Epidermal melanocyte (primary cell): ENCODE results near the gene EFCAB5.
"Not testable (repeated sequence)": the region's sequence is repeated elsewhere in the genome, so short reads cannot be mapped to it uniquely, and the experiment has no call there.

ENCODE experiments used
- DNase-seq: peaks from one replicate; pipeline ENCODE4 v3.0.0; 2011; ENCODE audit warnings: low spot score; ENCODE audit not compliant: insufficient read length

EFCAB5 gene

DNA sequence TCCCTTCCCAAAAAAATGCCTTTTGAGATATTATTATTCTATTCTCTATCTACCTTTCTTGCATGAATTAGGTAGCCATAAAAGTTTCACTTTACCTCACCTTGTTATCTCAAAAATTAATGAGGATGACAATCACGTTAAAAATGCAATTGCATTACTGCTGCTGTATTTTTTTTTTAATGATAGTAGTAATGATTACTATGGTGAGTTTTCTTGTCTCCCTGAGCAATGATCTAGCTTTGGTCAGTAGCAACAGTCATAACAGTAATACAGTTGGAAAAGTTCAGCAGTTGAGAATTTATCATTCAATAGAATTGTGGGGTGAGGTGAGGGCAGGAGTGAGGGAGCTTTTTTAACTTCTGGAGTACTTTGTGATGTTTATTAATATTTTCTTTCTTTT, at the start of gene EFCAB5:
Gene EFCAB5, plus strand, starts transcription at position 301 of the 400 bp plus-strand sequence. CDS start 163 bp downstream, outside the sequence.
- DNase-seq: no peak

DNA sequence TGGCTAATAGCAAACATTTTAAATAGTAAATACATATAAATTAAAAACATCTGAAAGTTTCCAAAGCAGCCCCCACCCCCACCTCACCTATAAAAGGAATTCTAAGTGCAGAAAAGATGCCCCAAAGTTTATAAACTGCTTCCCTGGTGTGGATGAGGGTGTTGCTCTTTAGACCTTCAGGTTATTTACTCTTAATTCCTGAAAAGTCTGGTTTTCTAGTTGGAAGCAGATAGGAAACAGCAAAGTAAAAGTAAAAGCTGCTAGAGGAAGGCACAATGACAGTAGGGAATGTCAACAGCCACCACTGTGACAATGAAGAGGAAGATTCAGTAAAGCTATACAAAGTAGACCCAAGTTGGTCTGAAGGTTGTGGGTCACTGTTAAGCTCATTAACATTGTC, 49.2 kb upstream of the EFCAB5 start:
- DNase-seq: no peak

DNA sequence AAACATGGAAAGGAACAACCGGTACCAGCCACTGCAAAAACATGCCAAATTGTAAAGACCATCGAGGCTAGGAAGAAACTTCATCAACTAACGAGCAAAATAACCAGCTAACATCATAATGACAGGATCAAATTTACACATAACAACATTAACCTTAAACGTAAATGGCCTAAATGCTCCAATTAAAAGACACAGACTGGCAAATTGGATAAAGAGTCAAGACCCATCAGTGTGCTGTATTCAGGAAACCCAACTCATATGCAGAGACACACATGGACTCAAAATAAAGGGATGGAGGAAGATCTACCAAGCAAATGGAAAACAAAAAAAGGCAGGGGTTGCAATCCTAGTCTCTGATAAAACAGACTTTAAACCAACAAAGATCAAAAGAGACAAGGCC, 44.3 kb upstream of the EFCAB5 start:
- not testable (repeated sequence) for DNase-seq

DNA sequence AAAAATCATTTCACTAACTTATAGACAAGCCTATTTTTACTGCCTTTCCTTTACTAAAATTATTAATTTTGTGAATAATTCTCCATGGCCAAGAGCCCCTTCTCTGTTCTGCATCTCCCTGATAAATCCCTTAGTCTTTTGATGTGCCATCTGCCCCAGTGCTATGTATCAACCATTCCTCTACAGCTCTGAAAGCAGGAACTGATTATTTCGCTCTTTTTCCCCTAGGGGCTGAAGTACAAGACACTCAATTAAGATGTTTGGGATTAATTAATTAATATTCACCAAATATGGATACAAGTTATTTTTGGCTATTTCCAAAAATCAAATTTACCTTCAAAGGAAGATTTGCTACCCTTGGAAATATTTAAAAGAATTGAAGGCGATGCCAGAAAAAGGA, 38.0 kb upstream of the EFCAB5 start:
- no peak for DNase-seq

GRCh38 chr17:29905086-29905878, 36.2 kb upstream of the EFCAB5 start:
- DNase-seq: no peak

DNA sequence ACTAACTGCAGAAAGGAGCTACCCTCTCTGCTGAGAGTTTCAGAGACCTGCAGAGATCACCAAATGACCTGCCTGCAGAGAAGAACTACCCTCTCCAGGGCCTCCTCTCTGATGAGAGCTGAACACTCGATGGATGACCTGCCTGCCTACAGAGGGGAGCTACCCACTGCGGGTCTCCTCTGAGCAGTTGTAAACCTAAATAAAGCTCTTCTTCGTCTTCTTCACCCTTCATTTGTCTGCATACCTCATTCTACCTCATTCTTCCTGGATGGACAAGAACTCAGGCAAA, 35.6 kb upstream of the EFCAB5 start:
- no peak for DNase-seq

GRCh38 chr17:29906969-29907368, 34.5 kb upstream of the EFCAB5 start:
- no peak for DNase-seq

DNA sequence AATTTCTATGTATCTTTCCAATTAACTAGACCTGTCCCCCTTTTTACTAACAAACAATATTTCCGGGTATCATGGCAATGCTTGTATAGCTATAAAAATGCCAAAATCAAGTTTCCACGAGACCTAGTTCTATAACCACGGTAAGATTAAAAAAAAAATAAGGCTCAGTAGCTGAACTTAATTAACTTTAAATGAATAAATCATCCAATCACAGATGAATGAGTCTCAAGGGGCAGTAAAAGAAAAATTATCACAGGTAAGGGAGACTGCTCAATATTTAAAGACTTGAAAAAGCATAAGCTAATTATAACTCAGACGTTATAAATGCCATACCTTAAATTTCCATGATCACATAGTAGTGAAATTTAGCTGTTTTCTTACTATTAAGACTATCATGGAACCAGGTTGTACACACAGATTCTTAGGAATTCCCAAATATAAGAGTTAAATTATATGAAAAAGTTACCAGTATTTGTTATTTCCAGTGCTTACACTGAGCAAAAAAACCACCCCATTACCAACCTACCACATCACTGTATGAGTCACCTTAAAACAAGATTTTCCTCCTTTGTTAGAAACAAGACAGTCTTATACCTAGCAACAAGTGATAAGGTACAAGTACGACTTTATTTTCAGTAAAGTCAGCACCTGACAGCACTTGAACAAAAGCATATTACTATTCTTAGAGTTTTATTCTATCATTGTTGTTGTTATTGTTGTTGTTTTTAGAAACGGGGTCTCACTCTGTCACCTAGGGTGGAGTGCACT, 32.0 kb upstream of the EFCAB5 start:
- no peak for DNase-seq

DNA sequence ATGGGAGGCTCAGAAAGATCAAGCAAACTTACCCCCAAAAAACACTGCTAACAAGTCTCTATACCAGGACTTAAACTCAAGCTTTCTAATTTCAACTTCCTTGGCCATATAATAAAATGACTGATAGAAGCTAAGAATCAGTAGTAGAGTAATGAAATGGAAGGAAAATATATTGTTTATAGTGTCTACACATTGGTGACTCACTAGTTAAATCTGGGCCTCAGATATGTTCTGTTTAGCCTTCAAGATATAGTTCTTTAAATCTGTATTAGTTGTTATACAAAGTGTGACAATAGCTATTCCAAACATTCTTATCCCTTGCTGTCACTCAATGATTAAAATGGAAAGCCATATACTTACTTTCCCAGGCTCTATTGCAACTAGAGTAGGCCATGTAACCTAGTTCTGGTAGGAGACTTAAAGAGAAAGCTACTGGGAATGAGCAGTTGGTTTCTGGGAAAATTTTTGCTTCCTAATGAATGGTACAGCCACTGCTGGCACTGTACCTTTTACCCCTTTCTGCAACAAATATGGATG, 29.7 kb upstream of the EFCAB5 start:
- DNase-seq: no peak

DNA sequence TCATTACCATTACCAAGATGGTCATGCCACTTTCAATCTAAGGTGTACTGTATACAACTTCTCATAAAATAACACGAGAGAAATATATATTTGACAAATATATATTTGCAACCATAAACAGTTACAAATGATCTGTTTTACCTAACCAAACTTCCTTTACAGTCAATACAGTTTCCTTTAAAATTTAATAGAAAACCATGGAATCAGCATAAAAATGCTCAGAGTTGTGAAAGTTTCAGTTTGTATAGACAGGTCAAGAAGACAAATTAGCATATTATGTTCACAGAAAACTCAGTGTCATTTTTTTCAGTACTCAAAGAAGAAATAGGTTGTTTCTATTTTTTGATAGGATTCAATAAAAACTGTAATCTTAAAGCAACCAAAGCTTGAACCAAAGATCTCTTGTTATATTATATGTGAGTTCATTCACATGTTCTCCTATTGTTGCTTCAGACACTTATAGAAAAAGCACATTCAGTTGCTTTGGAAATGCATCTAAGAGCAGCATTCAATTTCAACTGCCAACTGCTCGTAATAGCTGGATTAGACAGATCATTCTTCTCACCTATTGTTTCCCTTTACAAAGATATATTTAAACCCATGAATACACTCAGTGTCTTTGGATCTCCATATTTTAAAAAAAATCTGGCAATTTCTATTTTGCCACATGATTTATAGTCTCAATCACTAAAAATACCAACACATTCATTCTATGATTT, 26.5 kb upstream of the EFCAB5 start:
- DNase-seq: no peak

DNA sequence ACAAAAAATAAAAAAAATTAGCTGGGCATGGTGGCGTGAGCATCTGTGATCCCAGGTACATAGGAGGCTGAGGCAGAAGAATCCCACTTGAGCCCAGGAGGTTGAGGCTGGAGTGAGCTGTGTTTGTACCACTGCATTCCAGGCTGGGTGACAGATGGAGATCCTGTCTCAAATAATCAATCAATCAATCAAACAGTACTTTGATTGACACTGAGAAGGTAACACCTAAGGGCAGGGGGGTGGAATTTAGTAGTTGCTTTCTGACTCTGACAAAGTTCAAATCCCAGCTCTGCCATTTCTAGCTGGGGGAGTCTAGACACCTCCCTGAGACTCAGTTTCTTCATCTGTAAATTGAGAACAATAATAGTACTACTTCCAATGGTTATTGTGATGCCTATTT, 23.4 kb upstream of the EFCAB5 start:
- DNase-seq: no peak

DNA sequence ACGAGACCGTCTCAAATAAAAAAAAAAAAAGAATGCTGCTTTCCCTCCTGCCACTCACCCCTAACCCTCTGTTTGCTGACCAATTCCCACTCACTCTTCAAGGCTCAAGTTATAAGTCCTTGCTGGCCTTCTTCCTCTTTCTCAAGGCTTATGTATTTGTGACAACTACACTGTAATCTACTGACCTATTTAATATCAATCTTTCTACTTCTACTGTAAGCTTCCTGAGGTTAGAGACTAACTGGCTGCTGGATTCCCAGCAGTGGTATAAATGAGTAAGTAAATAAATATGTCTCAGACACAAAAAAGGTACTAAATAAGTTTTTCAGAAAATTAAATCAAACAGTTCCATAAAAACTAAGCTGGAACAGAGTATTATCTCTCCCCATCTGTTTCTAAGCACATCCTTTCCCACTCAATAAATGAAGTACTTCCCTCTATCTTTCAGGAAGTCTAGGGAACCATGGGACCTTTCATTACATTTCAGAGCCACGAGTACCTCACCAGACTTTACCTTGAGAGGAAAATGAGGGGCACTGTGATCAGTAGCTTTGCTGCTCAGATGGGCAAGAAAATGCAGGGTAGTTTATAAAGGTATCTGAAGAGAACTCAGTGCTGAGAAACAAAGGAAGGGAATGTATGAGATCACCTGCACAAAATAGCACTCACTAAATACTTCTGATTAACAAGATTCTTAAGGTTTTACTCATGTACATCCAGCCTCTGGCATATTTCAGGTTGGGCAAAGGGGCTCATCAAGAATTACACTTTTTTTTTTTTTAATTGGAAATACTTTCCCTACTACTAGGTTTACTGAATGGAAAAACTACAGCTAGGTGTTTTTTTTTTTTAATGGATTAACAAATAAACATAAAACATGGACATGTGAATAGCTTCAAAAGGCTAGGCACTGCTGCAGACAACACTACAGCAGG, 22.2 kb upstream of the EFCAB5 start:
- DNase-seq: no peak

DNA sequence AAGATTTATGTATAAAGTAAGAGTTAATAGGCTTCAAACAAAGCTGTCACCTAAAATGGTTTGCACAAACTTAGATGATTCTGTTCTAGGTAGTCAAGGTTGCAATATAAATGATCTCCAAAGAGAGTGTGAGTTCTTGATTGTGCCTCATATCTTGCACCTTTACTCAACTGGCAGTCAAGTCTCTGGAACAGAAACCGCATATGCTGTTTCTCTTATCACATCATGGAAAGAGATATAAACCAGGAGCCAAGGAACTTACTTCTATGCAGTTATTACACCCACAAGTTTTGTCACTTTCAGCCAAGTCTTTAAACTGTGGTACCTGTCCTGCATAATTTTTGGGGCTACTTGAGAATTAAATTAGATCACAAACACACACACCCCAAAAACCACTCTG, 16.6 kb upstream of the EFCAB5 start:
- no peak for DNase-seq

- no peak for DNase-seq
Measured at GRCh38 chr17:29927546-29927945, 13.9 kb upstream of the EFCAB5 start.

- no peak for DNase-seq
Measured at GRCh38 chr17:29929006-29929532, 12.4 kb upstream of the EFCAB5 start.

- no peak for DNase-seq
Measured at GRCh38 chr17:29929533-29930408, 11.7 kb upstream of the EFCAB5 start, which contains the start of gene SSH2. Gene SSH2, minus strand, starts transcription at chr17:29930228. Its CDS starts 228 bp downstream, at chr17:29930000.

GRCh38 chr17:29930409-29931010, 10.9 kb upstream of the EFCAB5 start:
- DNase-seq: no peak

DNA sequence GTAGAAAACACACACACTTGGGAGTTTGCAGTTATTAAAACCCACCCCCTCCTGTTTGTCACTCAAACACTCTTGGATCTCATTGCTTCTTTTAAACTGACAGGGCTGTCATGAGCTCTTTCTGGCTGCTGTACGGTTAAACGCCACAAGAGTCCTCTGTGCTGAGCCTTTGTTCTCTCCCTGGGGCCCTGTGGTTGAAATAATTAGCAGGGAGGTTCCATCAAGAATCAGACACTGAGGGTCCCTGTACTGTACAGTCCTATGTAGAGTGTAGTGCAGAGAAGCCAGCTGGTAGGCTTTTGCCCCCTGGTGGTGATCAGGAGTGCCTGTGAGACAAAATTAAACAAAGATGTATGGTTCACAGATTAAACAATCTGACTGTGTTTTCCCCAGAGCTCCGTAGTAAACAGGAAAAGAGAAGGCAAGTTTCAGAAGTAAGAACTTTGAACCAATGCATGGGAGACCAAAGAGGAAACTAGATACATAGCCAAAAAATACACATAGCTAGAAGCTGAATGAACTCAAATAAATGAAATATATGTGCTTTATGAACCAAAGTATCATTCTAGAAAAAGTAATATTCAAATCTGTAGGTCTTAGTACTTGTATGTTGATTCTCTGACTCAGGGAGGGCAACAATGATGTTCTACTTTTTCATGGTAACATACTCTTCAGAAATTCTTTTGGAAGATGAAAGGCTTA, 10.1 kb upstream of the EFCAB5 start:
- DNase-seq: peak; percentile 26

GRCh38 chr17:29933379-29933778, 8.1 kb upstream of the EFCAB5 start:
- no peak for DNase-seq
